Medulla oblongata (tissue), 1 donor: ENCODE measurements around the gene DENND1A.

Source experiments
- DNase-seq: peaks from one replicate; pipeline ENCODE4 v3.0.0-alpha.2; 2015; ENCODE audit errors: extremely low spot score

DENND1A gene

DNA sequence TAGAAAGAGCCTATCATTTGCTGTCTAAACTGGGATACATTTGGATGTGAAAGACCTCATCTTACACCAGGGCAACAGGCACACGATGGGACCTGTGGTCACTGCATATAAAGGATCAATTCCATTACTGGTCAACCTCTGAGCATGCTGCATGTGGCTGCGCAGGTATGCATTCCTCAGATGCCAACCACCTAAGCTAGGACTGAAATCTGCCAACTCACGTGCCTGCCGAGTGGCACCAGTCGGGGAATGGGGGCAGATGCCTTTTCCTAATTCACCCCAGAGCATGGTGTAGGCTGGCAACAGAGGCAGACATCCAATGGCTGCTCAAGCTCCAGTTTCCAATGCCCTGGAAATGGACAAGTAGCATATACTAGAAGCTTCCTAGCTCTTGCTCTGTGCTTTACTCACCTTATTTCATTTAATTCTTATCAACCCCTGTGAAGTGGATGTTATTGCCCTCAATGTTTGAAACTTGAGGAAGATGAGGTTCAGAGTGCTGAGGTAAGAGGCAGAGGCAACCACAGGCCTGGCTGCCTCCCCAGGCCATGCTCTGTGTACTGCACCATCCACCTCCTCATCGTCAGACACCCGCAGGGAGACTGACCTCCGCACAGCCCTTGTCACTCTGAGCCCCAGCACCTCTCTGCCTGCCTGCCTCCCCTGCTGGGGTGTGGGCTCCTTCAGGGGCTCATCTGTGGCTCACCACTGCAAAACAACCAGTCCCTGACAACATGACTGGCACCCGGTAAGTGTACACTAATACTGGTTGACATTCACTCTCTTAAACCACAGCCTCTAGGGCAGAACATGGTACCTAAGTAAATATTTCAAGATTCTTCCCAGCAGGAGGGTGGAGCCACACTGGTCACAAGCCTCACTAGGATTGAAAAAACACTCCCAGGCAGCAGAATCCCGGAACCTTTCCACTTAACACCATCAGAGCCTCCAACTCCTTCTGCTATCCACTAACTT lies 345.4 kb downstream of the DENND1A start:
- no peak for DNase-seq

DNA sequence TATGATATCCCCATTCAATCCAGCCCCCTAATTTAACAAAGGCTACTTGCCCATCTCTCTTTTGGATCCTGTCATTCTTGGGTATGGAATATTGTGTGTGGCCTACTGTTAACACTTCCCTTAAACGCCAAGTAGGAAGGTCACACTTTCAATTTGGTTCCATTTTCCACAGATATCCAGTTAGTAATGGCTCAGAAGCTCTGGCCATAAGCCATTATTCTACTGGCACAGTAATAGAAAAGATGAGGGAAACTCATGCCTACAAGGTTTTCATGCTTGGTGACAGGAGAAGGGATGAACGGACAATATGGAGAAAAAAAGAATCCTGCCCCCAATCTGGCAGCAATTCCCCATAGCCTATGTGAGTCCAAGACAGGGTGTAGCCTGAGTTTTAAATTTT lies 346.3 kb downstream of the DENND1A start:
- DNase-seq = no peak

DNA sequence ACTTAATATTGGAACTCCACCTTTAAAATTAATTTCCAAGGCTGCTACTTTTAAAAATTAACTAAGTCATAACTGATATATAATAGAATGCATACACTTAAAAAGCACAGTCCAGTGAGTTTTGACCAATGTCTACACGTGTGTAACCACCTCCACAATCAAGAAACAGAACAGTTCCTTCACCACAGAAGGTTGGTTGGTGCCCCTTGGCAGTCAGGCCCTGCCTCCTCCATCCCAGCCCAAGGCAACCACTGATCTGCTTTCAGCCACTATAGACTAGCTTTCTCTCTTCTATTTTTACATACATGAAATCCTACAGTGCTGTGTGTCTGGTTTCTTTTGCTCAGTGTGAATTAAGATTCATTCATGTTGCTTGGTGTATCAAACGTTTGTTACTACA lies 358.7 kb downstream of the DENND1A start:
- no peak for DNase-seq

DNA sequence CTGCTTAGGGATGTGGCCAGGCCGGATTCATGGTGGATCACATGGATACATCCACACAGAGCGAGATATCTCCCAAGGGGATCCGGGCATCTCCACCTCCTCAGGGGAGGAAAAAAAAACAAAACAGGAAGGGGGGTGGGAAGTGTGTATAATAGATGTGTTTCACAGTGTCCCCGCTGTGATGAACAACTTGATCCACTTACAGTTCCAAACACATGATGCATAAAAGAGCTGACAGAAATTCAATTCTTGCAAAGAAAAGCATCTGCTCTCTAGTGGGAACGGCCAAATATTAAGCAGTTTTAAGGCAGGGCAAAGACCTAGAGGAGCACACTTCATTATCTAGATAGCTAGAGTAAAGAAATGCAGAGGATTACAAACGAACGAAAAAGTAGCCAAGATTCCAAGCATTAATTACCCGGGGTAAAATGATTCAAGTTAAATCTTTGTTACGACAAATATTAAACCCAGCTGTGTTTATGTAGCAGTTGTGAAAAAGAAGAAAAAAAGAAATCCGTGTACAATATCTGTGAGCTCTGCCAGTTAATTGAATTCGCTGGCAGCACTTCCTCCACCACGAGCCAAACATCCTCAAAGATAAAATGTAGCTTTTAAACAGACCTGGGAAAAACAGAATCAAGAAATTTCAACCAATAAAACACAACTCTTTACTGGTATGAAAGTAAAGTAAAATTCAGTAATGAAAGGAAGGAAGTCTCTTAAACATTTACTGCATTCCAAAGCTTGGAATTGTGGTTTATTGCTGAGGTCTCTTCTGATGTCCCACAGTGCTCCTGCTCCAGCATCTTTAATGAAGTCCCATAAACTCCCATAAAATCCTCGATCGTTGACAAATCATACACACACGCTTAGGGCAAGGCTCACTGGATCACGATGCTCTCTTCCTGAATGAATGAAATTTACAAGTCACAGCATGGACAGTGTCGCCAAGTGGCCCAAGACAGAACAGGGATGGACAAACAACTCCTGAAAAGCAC lies 360.9 kb downstream of the DENND1A start:
- DNase-seq = no peak

DNA sequence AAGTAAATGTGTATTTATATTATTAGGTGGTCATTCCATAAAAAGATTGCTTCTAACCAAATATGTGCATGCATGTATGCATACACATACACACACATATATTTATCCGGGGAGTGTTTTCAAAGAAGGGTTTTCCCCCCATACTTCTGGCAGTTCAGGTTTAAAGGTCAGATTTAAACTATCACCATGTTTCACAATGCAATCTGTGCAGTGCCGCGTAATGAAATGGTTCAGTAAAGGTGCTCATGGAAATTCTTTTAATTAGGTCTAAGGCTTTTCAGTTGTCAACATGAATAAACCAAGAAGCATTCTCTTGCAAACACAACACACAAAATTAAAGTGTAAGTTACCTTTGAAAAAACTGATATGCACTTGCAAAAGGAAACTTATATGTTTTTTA lies 362.9 kb downstream of the DENND1A start:
- DNase-seq = no peak

DNA sequence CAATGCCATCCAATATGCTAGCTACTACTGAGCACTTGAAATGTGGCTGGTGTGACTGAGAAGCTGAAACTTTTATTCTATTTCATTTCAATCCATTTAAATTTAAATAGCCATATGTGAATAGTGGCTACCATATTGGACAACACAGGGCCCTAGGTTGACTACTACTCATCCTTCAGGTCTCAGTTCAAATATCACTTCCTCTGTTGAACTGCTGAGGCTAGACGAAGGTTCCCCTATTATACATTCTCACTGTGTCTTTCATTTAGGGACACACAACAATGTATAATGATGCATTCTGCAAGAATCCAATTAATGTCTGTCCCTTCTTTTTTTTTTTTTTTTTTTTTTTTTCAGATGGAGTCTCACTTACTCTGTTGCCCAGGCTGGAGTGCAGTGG lies 365.3 kb downstream of the DENND1A start:
- DNase-seq = no peak

DNA sequence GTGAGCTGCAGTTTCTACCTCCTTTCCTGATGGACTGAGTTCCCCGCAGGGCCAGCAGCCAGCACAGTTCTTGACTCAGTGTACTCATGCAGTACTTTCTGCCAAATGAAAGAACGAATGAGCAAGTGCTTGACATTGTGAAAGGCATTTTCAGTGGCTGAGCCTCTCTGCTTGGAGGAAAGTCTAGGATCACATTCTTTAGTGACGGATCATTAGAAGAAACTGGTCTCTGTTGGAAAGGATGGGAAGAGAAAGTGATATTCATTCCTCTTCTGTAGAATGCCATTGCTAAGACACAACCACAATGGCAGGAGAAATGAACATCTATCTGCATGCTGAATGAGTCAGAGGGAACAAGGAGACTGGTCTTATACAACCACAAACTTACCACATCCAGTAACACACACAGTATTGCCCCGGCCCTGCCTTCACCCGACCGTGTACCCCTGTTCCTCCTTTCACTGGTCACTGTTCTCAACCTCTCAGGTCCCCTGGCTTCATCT lies 367.0 kb downstream of the DENND1A start:
- peak; percentile 77 for DNase-seq

DNA sequence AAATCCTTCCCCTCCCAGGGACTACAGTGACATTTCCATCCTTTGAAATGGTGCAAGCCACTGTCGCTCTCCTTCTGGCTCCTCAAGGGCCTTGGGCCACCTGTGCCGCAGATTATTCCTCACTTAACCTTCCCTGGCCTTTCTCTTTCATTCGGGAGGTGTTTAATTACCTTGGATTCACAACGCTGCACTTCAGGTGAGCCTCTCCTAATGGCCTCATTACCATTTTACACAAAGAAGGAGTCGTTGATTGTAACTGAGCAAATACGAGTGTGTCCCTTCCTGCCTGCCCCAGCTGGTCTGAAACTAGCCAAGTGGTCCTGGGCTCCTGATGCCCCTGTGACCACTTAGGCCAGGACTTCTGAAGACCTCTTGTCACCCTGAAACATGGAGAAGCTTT lies 368.9 kb downstream of the DENND1A start:
- no peak for DNase-seq

DNA sequence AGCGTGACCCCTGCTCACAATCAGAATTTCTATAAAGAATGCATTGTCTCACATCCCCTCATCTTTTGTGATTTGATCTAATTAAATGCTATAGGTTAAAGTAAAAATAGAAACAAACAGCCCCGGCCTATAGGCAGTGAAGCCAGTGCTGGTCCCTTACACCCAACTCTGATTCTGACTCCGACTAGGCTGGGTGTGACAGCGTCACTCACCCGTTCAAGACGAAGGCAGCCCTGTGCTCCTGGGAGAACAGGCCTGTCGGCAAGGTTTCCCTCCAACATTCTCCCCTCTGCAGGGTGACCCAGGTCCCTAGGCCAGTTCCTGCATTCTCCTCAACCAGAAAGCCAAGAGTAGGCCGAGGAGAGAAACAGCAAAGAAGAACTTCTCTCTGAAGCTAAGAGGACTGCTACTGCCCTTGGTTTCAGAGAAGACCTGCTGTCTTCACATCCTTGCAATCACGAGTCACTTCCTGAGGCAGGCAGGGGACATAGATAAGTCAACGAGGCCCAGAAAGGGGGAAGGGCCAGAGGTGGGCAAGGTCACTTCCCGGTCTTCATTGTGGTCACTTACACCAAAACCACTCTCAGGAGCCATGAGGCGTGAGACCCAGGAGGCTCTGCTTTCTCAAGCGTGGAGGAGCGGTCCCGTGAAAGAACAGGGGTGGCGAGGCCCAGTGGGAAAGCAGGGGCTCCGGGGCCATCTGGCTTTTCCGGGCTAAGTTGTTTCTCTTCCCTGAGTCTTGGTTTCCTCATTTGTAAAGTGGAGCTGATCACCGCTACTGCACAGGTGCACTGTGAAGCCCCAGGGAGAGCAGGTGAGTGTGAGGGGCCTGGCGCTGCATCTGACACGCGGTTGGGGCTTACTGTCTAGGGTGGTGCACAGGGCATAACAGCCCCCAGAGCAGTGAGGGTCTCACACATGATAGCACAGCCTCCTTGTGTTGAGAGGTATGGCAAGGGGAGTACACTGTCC lies 373.2 kb downstream of the DENND1A start:
- DNase-seq = no peak

DNA sequence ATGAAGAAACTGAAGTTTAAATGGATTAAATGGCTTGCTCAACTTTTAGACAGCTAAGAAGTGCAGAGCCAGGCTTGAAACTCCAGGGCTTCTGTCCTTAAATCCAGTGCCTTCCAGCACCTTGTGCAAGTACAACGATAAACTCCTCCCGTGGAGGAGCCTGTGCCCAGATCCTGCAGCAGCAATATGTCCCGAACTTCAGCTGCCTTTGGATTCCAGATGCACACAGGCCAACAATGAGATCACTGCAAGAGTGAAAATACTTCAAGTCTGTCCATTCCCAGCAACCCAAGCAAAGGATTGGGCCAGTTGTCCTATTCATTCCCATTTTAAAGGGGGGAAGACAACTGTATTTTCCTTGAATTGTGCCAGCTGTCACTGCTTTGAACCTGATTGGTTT lies 374.3 kb downstream of the DENND1A start:
- DNase-seq = no peak

DNA sequence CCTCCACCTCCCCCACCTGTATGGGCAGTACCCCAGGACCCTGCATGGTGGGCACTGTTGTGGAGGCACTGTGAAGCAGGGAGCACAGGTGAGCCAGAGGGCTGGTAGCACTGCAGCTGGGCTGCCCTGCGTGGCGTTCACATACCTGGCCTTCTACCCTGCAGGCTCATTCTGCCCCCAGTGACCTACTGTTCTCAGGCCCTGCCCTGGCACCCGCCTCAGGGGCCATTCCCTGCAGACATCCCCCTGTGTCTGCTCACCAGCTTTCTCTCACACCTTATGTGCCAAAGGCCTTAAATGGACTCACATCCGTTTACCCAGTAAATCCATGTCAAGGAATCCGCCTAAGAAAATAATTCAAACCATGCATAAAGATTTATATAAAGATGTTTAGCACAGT lies 377.4 kb downstream of the DENND1A start:
- DNase-seq = no peak

DNA sequence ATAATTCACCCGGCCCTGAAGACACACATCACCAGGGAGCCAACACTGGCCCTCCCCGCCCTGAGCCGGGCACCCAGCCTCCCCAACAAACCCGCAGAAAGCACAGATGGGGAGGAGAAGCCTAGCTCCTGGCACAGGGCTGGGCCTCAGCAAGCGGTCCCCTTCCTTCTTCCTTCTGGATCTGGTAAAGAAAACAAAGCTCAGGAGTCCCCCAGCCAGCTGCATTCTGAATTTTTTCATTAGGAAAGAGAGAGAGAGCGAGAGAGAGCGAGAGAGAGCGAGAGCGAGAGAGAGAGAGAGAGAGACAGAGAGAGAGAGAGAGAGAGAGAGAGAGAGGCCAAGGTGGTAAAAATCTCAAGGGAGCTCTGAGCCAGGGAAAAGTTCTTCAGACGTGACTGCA lies 378.2 kb downstream of the DENND1A start:
- DNase-seq = no peak

DNA sequence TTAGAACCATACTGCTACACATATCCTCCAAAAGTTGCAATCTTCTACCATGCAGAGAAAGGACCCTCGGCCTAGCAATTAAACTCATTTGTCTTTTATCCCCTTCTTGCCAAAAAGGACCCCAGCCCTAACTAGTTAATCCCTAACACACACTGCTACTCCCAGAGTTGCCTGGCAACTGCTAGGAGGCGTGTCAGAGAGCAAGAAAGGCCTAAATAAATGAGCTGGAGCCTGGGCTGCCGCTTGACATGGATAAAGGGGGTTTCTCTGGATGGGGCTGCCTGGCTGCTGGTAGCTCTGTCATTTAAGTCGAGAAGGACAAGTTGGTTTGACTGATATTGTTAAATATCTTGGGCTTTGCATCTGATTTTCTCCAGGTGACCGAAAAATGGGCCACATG lies 379.1 kb downstream of the DENND1A start:
- no peak for DNase-seq

DNA sequence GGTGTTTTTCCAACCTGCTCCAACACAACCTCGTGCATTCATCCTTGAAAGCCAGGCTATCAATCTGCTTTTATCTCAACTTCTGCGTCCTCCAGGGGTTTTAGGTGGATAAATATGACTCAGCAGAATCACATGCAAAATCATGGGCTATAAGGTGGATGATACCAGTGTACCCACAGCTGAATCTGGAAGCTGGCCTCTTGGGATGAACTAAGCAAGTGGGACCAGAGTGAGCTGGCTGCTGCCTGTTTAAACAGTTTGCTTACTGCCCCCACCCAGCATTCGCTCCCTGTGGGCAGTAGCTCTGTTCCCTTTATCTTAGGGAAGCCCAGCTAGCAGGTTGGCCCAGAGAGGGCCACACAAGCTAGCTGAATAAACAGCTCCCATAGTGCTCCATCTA lies 379.9 kb downstream of the DENND1A start:
- DNase-seq = no peak

DNA sequence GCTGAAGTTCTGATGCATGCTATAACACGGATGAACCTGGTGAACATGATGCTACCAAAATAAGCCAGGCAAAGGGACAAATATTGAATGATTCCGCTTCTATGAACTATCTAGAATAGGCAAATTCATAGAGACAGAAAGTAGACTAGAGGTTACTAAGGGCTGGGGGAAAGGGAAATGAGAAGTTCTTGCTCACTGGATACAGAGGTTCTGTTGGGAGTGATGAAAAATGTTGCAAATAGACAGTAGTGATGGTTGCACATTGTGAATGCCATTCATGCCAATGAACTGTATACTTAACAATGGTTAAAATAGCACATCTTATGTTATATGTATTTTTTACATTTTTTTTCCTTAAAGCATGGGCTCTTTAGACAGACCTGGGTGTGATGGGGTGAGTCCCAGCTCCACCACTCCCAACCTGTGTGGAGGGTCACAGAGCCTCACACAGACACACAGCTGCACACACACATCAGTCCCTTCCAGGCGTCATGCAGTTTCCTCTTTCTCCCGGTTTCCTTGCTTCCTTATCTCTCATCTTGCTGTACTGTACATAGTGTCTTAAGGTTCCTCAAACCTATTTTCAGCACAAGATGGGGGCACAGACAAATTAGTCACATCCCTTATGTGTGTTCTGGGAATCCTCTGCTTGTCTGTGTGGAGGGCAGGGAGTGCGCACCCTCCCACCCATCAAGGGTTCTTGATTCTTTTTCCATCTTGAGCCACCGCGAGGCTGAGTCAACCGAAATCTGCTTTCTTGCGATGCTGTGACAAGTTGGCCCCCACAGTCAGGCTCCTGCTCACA lies 381.0 kb downstream of the DENND1A start:
- peak; percentile 26 for DNase-seq

DNA sequence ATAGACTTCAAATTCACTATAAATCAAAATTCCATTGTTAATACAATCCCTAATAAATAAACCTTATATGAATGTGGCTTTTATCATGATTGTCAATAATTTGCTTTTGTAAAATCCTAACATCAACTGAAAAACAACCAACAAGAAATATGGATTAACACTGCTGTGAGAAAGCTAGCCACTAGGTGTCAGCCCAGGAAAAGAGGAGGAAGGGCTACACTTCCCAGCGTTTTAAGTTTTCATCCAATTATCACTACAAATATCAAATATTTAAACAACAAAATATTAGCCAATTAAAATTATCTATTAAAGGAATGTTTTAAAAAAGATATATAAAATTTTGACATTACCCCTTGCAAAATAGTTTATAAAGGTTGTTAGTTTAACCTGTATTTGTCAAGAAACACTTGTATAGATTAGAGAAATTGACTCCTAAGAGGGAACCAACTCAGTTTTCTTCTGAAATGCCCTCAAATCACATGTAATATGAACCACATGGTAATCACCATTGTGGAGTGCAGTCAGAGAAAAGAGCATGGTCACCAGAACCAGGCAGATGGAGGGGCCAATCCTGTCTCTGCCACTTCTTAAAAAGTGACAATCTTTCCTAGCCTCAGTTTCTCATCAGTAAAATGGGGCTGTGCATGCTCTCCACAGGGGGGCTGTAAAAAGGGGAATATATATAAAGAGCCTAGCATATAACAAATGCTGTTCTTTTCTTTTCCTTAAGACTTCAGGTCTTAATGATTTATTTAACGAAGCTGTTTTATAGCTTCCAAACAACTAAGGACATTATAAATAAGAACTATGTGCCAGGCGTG lies 385.7 kb downstream of the DENND1A start:
- peak; percentile 48 for DNase-seq

DNA sequence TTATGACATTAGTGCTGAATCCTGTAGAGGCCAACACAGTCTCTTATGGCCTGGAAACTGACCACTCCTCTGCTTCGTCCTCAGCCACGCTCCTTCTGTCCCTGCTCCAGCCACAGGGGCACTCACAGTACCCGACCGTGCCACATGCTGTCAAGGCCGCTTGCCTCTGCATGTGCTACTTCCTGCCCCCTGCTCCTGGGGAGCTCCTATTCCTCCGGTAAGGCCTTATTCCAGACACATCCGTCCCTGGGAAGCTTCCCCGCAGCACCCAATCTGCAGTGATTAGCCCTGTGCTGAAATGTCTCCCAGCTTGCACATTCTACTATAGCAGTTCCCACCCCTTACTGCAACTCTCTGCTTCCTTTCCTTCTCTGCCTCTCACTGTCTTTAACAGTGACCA lies 386.4 kb downstream of the DENND1A start:
- DNase-seq = no peak

DNA sequence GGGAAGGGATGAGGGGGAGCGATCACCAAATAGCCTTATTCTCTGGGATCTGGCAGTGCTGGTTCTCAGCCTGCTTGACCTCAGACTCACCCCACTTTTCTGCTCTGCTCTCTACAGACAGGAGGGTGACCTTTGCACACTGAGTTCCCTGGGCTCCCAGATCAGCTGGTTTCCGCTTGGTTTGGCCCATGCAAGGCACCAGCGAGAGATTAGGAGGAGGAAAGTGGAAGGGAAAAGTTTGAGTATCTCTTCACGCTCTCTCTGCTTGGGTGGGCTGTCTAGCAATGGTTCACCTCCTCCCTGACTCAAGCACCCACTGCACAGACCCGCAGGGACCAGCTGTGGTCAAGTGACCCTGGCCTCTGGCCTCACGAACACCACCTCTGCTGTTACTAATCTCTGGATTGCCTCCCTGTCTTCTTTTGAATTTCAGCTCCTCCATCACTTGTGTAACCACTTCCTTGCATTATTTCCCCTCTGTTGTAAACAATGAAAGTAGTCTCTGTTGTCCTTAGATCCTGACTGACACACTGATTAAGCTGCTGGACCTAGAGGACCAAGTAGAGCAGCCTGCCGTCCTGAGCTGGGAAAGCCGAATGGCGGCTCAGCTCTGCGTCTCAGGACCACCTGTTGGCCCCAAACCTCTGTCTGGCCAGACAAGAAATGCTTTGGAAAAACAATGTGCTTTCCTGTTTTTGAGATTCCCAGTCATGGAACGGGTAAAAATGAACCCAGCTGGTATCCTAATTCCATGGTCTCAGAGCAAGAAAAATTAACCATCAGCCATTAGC lies 387.3 kb downstream of the DENND1A start:
- DNase-seq = no peak

DNA sequence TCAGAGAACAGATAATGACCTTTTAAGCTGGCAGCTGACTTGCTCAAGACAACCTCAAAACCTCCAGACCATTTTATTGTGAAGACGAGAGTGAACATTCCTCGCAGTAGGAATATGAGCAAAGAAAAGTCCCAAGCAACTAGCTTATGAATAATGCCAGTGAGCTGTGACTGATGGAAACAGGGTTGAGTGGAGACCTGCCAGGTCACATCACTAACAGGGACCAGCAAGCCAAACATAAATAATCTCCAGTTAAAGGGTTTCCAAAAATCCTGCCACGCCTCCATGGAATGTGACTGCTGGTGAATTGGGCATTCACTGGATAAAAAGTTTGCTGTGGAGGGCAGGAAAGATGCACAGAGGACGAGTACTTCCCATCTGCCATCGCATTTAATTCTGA lies 388.5 kb downstream of the DENND1A start:
- DNase-seq = no peak
